ENCODE data around the gene PRKN. TPM values are rescaled to one million over a fixed set of nuclear protein-coding genes. Genes with fewer than 3 reads are reported as not detected.

The PRKN gene
- total and polyA plus RNA-seq, 10 donors: 0.23 to 14.1 (median 7.0) TPM

GRCh38 chr6:161554883-161555282, 1172.7 kb downstream of the PRKN start:
- TF ChIP-seq POLR2AphosphoS5 (IDR thresholded peaks at IDR 0.05) (no peak), CTCF (IDR thresholded peaks at IDR 0.05 in 8 of 11, conservative IDR thresholded peaks at IDR 0.05 in 3 of 11) (no peak), POLR2A (IDR thresholded peaks at IDR 0.05) (no peak)
- no peak overlapping the region for H3K4me3 ChIP-seq
- intact Hi-C loops (cut with DNase I; ENCODE audit: low total_unique reads): no loop called here

GRCh38 chr6:161549977-161550655, 1177.5 kb downstream of the PRKN start:
- intact Hi-C loops (cut with DNase I; ENCODE audit: low total_unique reads): no loop called here
- WGBS, 5 donors: 66 to 75% (median 72%) methylated on average over 4 of the region's 4 CpGs
- Histone ChIP-seq H3K4me1 (no peaks in the 10 kb centered on the region), H3K27ac (no peak overlapping the region), H3K36me3 (no peaks in the 10 kb centered on the region), H3K4me3 (no peak overlapping the region), H3K9me3 (peaks cover 3 to 34% (median 22%) of the 10 kb centered on the region in 8 donors), H3K27me3 (replicated peaks in 1 of 7) (no peaks in the 10 kb centered on the region)
- no peak for DNase-seq
- TF ChIP-seq CTCF (IDR thresholded peaks at IDR 0.05 in 8 of 11, conservative IDR thresholded peaks at IDR 0.05 in 3 of 11): no peak
- no peak for TF ChIP-seq POLR2A (IDR thresholded peaks at IDR 0.05)
- TF ChIP-seq POLR2AphosphoS5 (IDR thresholded peaks at IDR 0.05): no peak

More at GRCh38 chr6:161554883-161555282, 1172.7 kb downstream of the PRKN start:
- no peak for DNase-seq
- Histone ChIP-seq H3K9me3 (peaks cover 7 to 48% (median 38%) of the 10 kb centered on the region in 8 donors), H3K36me3 (no peaks in the 10 kb centered on the region), H3K27me3 (replicated peaks in 1 of 7) (no peaks in the 10 kb centered on the region), H3K27ac (no peak overlapping the region), H3K4me1 (no peaks in the 10 kb centered on the region)

- Histone ChIP-seq H3K4me3 (no peak overlapping the region), H3K9me3 (peaks cover 0 to 21% (median 9%) of the 10 kb centered on the region in 8 donors), H3K27ac (no peak overlapping the region), H3K4me1 (no peaks in the 10 kb centered on the region), H3K27me3 (replicated peaks in 1 of 7) (no peaks in the 10 kb centered on the region), H3K36me3 (no peaks in the 10 kb centered on the region)
- no peak for TF ChIP-seq POLR2A (IDR thresholded peaks at IDR 0.05)
- no peak for TF ChIP-seq CTCF (IDR thresholded peaks at IDR 0.05 in 8 of 11, conservative IDR thresholded peaks at IDR 0.05 in 3 of 11)
- no peak for TF ChIP-seq POLR2AphosphoS5 (IDR thresholded peaks at IDR 0.05)
- no peak for DNase-seq
- intact Hi-C loops (cut with DNase I; ENCODE audit: low total_unique reads): no loop called here
- WGBS, 5 donors: 85 to 93% (median 91%) methylated on average over 9 of the region's 9 CpGs
Measured at GRCh38 chr6:161548713-161549296, 1178.8 kb downstream of the PRKN start.

GRCh38 chr6:161547617-161548016, 1179.9 kb downstream of the PRKN start:
- TF ChIP-seq POLR2AphosphoS5 (IDR thresholded peaks at IDR 0.05) (no peak), POLR2A (IDR thresholded peaks at IDR 0.05) (no peak), CTCF (IDR thresholded peaks at IDR 0.05 in 8 of 11, conservative IDR thresholded peaks at IDR 0.05 in 3 of 11) (no peak)
- H3K36me3 ChIP-seq: no peaks in the 10 kb centered on the region
- no peak for DNase-seq
- peaks cover 0 to 9% (median 0%) of the 10 kb centered on the region in 8 donors for H3K9me3 ChIP-seq
- no peaks in the 10 kb centered on the region for H3K27me3 ChIP-seq (replicated peaks in 1 of 7)
- H3K27ac ChIP-seq: no peak overlapping the region
- no peak overlapping the region for H3K4me3 ChIP-seq
- H3K4me1 ChIP-seq: no peaks in the 10 kb centered on the region
- intact Hi-C loops (cut with DNase I; ENCODE audit: low total_unique reads): no loop called here
- 47 to 65% (median 56%) methylated on average over 2 of the region's 2 CpGs for WGBS, 5 donors
